Measurements from ENCODE around the gene CEP19.

CEP19 gene

DNA sequence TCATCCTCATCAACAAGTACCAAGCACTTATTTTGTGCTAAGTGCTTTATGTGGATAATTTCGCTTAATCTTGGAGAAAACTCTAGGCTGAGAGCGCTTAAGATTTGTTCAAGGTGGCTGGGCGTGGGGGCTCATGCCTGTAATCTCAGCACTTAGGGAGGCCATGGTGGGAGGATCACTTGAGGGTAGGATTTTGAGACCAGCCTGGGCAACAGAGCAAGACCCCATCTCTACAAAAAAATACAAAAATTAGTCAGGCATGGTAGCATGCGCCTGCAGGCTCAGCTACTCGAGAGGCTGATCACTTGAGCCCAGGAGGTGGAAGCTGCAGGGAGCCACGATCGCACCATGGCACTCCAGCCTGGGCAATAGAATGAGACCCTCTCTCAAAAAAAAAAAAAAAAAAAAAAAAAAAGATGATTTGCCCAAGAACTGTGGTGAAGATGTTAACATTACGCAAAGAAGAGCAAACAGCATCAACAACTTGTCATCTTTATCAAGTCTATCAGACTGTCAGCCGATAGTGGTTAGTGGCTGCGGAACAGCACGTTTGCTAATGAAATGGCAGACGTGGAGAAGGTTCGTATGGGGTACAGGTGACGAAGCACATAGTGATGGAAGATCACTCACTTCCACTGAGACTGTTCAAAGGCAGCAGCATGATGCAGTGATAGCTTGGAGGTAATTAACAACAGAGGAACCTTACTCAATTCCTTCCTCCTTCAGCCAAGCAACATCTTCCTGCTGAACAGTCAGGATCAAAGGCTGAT, 44.8 kb downstream of the CEP19 start:
- no peak for DNase-seq (ENCODE audit: low read depth in 2 of 3, low spot score in 1 of 3)

DNA sequence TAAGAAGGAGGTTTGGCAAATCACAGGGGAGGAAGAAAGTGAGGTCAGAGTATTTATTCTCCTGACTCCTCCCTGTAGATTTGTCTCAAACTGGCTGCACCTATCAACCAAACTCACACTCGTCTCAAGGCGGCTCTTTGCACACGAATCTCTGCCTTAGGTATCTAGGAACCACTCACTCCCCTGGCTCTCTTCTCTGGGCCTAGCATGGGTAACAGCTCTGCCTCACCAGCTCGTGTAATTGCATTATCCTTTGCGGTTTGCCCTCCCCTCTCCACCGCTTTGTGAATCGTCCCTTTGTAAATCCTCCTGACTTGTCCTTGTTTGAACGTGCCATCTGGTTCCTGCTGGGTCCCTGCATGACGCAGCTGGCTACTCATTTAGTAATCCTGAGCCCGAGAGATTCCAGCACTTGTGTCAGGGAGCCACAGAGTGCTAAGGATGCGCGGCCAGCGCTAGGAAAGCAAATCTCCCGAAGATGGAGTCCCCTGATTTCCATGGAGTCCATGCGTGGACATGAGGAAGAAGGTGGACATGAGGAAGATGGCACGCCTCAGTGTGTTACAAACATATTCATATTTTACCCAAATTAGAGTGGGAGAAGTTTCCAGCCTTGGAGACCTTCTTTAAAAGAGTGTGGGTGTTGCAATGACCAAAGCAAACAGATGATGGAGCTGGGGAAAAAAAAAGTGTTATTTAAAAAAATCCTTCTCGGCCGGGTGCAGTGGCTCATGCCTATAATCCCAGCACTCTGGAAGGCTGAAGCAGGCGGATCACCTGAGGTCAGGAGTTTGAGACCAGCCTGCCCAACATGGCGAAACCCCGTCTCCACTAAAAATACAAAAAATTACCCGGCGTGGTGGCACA, 45.8 kb downstream of the CEP19 start:
- DNase-seq (ENCODE audit: low read depth in 2 of 3, low spot score in 1 of 3), result no peak

DNA sequence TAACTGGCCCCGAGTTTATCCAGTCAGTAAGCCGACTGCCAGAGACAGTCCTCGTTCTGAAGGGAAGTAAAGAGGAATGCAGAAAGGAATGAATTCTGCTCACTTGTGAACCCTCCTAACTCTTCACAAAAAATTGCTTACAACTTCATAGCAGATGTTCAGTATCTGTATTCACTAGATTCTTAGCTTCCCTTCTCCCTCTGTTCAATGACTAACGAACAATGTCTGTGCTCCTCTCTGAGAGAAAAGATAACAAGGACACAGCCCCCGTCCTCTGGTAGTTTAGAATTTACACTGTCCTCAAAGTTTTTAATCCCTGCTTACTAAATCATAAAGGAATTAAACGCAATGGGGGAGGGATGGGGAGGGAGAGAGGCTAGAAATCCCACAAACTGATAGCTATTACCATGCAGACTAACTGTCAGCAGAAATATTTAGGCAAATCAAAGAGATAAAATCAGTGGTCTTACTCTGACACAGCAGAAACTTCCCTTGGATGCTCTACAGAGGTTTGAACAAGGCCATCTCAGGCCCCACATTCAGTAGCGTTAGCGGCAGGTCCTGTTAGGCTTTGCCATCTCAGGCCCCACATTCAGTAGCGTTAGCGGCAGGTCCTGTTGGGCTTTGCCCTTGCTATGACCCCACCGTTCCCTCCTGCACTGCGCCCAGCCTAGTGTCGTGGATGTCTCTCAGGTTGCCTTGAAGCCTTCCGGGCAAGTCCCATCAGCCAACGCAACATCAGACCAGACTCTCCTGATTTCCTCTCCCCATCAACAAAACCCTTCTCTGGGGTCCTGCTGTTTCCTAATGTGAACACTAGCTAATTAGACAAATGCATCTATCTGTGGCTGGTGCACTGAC, 49.1 kb downstream of the CEP19 start:
- DNase-seq (ENCODE audit: low read depth in 2 of 3, low spot score in 1 of 3), result no peak

DNA sequence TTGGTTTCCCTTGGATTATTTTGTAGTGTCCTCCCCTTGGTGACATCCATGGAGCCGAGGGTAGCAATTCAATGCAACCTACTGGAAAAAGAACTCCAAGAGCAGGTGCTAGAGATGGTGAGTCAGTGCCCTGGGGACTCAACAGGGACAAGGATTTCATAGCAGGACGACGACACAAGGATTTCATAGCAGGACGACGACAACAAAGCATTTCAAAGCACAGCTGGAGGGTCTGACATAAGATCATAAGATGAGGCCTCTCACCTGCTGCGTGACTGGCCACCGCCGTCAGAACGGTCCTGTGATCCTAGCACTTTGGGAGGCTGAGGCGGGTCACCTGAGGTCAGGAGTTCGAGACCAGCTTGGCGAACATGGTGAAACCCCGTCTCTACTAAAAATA, 50.0 kb downstream of the CEP19 start:
- no peak for DNase-seq (ENCODE audit: low read depth in 2 of 3, low spot score in 1 of 3)

GRCh38 chr3:196661400-196661799, 50.6 kb downstream of the CEP19 start:
- DNase-seq (ENCODE audit: low read depth in 2 of 3, low spot score in 1 of 3), result no peak

GRCh38 chr3:196660381-196661166, 51.5 kb downstream of the CEP19 start:
- DNase-seq (ENCODE audit: low read depth in 2 of 3, low spot score in 1 of 3), result no peak

DNA sequence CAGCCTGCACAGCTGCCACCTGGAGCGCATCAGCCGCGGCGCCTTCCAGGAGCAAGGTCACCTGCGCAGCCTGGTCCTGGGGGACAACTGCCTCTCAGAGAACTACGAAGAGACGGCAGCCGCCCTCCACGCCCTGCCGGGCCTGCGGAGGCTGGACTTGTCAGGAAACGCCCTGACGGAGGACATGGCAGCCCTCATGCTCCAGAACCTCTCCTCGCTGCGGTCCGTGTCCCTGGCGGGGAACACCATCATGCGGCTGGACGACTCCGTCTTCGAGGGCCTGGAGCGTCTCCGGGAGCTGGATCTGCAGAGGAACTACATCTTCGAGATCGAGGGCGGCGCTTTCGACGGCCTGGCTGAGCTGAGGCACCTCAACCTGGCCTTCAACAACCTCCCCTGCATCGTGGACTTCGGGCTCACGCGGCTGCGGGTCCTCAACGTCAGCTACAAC, 52.1 kb downstream of the CEP19 start:
- DNase-seq (ENCODE audit: low read depth in 2 of 3, low spot score in 1 of 3), result no peak
